SK-N-SH treated with all-trans-retinoic acid at 6 μM for 48 hours (cell line): Measurements from ENCODE around the gene NPIPB5.
"Not testable (repeated sequence)": the region's sequence is repeated elsewhere in the genome, so short reads cannot be mapped to it uniquely, and the experiment has no call there.

Experiments
- ARNTL ChIP-seq: fragments of 450-650 bp; formaldehyde crosslinking; IDR thresholded peaks from 2 replicates; pipeline ENCODE4 v1.5.0; 2020; ENCODE audit warnings: low read depth, mild to moderate bottlenecking, moderate library complexity, borderline replicate concordance
- BACH2 ChIP-seq: fragments of 250-450 bp; sonication (Bioruptor Pico); IDR thresholded peaks from 2 replicates; pipeline ENCODE4 v1.9.0; 2021; ENCODE audit warnings: mild to moderate bottlenecking, borderline replicate concordance
- CREB5 ChIP-seq: fragments of 250-450 bp; sonication (Bioruptor Pico); IDR thresholded peaks from 2 replicates; pipeline ENCODE4 v1.5.1; 2020; ENCODE audit warnings: low read depth, mild to moderate bottlenecking, moderate library complexity
- CSDC2 ChIP-seq: fragments of 250-450 bp; sonication (Bioruptor Pico); IDR thresholded peaks from 2 replicates; pipeline ENCODE4 v1.5.0; 2020; ENCODE audit warnings: mild to moderate bottlenecking, moderate library complexity
- GLIS3 ChIP-seq: fragments of 250-450 bp; sonication (Bioruptor Pico); IDR thresholded peaks from 2 replicates; pipeline ENCODE4 v1.5.0; 2020; ENCODE audit warnings: mild to moderate bottlenecking, moderate library complexity
- PATZ1 ChIP-seq: fragments of 250-450 bp; sonication (Bioruptor Pico); IDR thresholded peaks from 2 replicates; pipeline ENCODE4 v1.8.0; 2020; ENCODE audit warnings: mild to moderate bottlenecking, moderate library complexity, borderline replicate concordance
- POU6F1 ChIP-seq: fragments of 250-450 bp; sonication (Bioruptor Pico); IDR thresholded peaks from 2 replicates; pipeline ENCODE4 v1.8.0; 2021; ENCODE audit warnings: low read depth, mild to moderate bottlenecking, moderate library complexity, borderline replicate concordance
- RARB ChIP-seq: fragments of 250-450 bp; sonication (Bioruptor Pico); IDR thresholded peaks from 2 replicates; pipeline ENCODE4 v1.8.0; 2021; ENCODE audit warnings: mild to moderate bottlenecking, moderate library complexity
- TOX ChIP-seq: fragments of 250-450 bp; sonication (Bioruptor Pico); IDR thresholded peaks from 2 replicates; pipeline ENCODE4 v1.8.0; 2021; ENCODE audit warnings: mild to moderate bottlenecking, moderate library complexity, borderline replicate concordance
- ZFP30 ChIP-seq: fragments of 450-650 bp; formaldehyde crosslinking; IDR thresholded peaks from 2 replicates; pipeline ENCODE4 v1.5.0; 2022; ENCODE audit warnings: mild to moderate bottlenecking, moderate library complexity
- ZNF565 ChIP-seq: fragments of 450-650 bp; formaldehyde crosslinking; conservative IDR thresholded peaks from 2 replicates; pipeline ENCODE4 v1.5.0; 2020; ENCODE audit warnings: low read depth, mild to moderate bottlenecking, moderate library complexity
- ZNF70 ChIP-seq: fragments of 450-650 bp; formaldehyde crosslinking; IDR thresholded peaks from 2 replicates; pipeline ENCODE4 v1.5.0; 2020; ENCODE audit warnings: mild to moderate bottlenecking, moderate library complexity

GRCh38 chr16:22551143-22551542, 40.5 kb downstream of the NPIPB5 start:
- not testable (repeated sequence) for TF ChIP-seq ZNF70; ZNF565 (CRISPR knock-in tag); CSDC2 (CRISPR knock-in tag); PATZ1 (CRISPR knock-in tag); BACH2 (CRISPR knock-in tag); ARNTL (CRISPR knock-in tag); RARB (CRISPR knock-in tag); TOX; GLIS3 (CRISPR knock-in tag); CREB5 (CRISPR knock-in tag); POU6F1 (CRISPR knock-in tag); ZFP30 (CRISPR knock-in tag)
